ENCODE results near the gene CA12. TPM values are rescaled to one million over a fixed set of nuclear protein-coding genes. Genes with fewer than 3 reads are reported as not detected.
"Not testable (repeated sequence)": the region's sequence is repeated elsewhere in the genome, so short reads cannot be mapped to it uniquely, and the experiment has no call there.

The CA12 gene
- total RNA-seq, 1 experiment from 2014 or later, result 64.9 TPM

GRCh38 chr15:63338170-63338569 is 43.5 kb downstream of the CA12 start:
- DNase-seq (ENCODE audit: low spot score), result no peak

GRCh38 chr15:63337046-63337445 is 44.6 kb downstream of the CA12 start:
- no peak for DNase-seq (ENCODE audit: low spot score)

- DNase-seq (ENCODE audit: low spot score), result no peak
Measured at GRCh38 chr15:63335543-63336240, 46.0 kb downstream of the CA12 start.

GRCh38 chr15:63334821-63335220 is 46.8 kb downstream of the CA12 start:
- DNase-seq (ENCODE audit: low spot score), result no peak

GRCh38 chr15:63332367-63333124 is 49.1 kb downstream of the CA12 start:
- peak; percentile 47 for DNase-seq (ENCODE audit: low spot score)

- no peak for DNase-seq (ENCODE audit: low spot score)
Measured at GRCh38 chr15:63331456-63331855, 50.2 kb downstream of the CA12 start.

GRCh38 chr15:63330926-63331325 is 50.7 kb downstream of the CA12 start:
- no peak for DNase-seq (ENCODE audit: low spot score)

GRCh38 chr15:63329567-63330350 is 51.9 kb downstream of the CA12 start:
- no peak for DNase-seq (ENCODE audit: low spot score)

GRCh38 chr15:63327648-63328421 is 53.8 kb downstream of the CA12 start:
- DNase-seq (ENCODE audit: low spot score), result no peak

GRCh38 chr15:63324770-63325169 is 56.9 kb downstream of the CA12 start:
- DNase-seq (ENCODE audit: low spot score), result no peak

- DNase-seq (ENCODE audit: low spot score), result no peak
Measured at GRCh38 chr15:63323798-63324563, 57.7 kb downstream of the CA12 start.

- DNase-seq (ENCODE audit: low spot score), result peak; percentile 33
Measured at GRCh38 chr15:63322541-63322940, 59.1 kb downstream of the CA12 start.

- DNase-seq (ENCODE audit: low spot score), result no peak
Measured at GRCh38 chr15:63321462-63321861, 60.2 kb downstream of the CA12 start.

GRCh38 chr15:63320981-63321380 is 60.7 kb downstream of the CA12 start:
- not testable (repeated sequence) for DNase-seq (ENCODE audit: low spot score)

- not testable (repeated sequence) for DNase-seq (ENCODE audit: low spot score)
Measured at GRCh38 chr15:63320446-63320845, 61.2 kb downstream of the CA12 start.

GRCh38 chr15:63319065-63319464 is 62.6 kb downstream of the CA12 start:
- no peak for DNase-seq (ENCODE audit: low spot score)

- no peak for DNase-seq (ENCODE audit: low spot score)
Measured at GRCh38 chr15:63318344-63318743, 63.3 kb downstream of the CA12 start.

- DNase-seq (ENCODE audit: low spot score), result no peak
Measured at GRCh38 chr15:63314409-63314808, 67.2 kb downstream of the CA12 start.

GRCh38 chr15:63313825-63314224 is 67.8 kb downstream of the CA12 start:
- DNase-seq (ENCODE audit: low spot score), result no peak

- DNase-seq (ENCODE audit: low spot score), result no peak
Measured at GRCh38 chr15:63312286-63312685, 69.4 kb downstream of the CA12 start.

GRCh38 chr15:63310646-63311045 is 71.0 kb downstream of the CA12 start:
- no peak for DNase-seq (ENCODE audit: low spot score)
